HEK293T (cell line): Measurements from ENCODE around the gene DEFB110.

ENCODE experiments used
- ARNT ChIP-seq: fragments of 450-650 bp; IDR thresholded peaks from 2 replicates; pipeline ENCODE4 v1.6.1; 2017; ENCODE audit warnings: mild to moderate bottlenecking
- BHLHE40 ChIP-seq: fragments of 450-650 bp; IDR thresholded peaks from 2 replicates; pipeline ENCODE4 v1.6.1; 2016; ENCODE audit warnings: mild to moderate bottlenecking, moderate library complexity, borderline replicate concordance
- FOXA1 ChIP-seq: fragments of 450-650 bp; IDR thresholded peaks from 2 replicates; pipeline ENCODE4 v1.6.1; 2016; ENCODE audit warnings: mild to moderate bottlenecking
- FOXK2 ChIP-seq: fragments of 450-650 bp; IDR thresholded peaks from 2 replicates; pipeline ENCODE4 v1.6.1; 2016; ENCODE audit warnings: mild to moderate bottlenecking
- FOXM1 ChIP-seq: fragments of 450-650 bp; IDR thresholded peaks from 2 replicates; pipeline ENCODE4 v1.6.1; 2017; ENCODE audit warnings: mild to moderate bottlenecking, borderline replicate concordance
- L3MBTL2 ChIP-seq: fragments of 450-650 bp; conservative IDR thresholded peaks from 2 replicates; pipeline ENCODE4 v1.6.1; 2016; ENCODE audit warnings: mild to moderate bottlenecking
- LEF1 ChIP-seq: fragments of 450-650 bp; IDR thresholded peaks from 2 replicates; pipeline ENCODE4 v1.6.1; 2017; ENCODE audit warnings: mild to moderate bottlenecking, borderline replicate concordance
- NFRKB ChIP-seq: fragments of 450-650 bp; IDR thresholded peaks from 2 replicates; pipeline ENCODE4 v1.6.1; 2016; ENCODE audit warnings: mild to moderate bottlenecking, moderate library complexity
- SP1 ChIP-seq: fragments of 450-650 bp; IDR thresholded peaks from 2 replicates; pipeline ENCODE4 v1.6.1; 2017
- SUZ12 ChIP-seq: fragments of 450-650 bp; IDR thresholded peaks from 2 replicates; pipeline ENCODE4 v1.6.1; 2016; ENCODE audit warnings: mild to moderate bottlenecking
- TARDBP ChIP-seq: fragments of 450-650 bp; IDR thresholded peaks from 2 replicates; pipeline ENCODE4 v1.6.1; 2016
- TF ChIP-seq, protein P1 (sequence below): fragments of 450-650 bp; IDR thresholded peaks from 2 replicates; pipeline ENCODE4 v1.6.1; 2016

GRCh38 chr6:49979584-49979983, 42.2 kb downstream of the DEFB110 start:
- TF ChIP-seq FOXK2 (no peak), SP1 (no peak), FOXM1 (no peak), TARDBP (no peak), BHLHE40 (no peak), SUZ12 (no peak), NFRKB (no peak), FOXA1 (no peak), LEF1 (no peak), L3MBTL2 (no peak), ARNT (no peak)
- TF ChIP-seq, protein P1, sequence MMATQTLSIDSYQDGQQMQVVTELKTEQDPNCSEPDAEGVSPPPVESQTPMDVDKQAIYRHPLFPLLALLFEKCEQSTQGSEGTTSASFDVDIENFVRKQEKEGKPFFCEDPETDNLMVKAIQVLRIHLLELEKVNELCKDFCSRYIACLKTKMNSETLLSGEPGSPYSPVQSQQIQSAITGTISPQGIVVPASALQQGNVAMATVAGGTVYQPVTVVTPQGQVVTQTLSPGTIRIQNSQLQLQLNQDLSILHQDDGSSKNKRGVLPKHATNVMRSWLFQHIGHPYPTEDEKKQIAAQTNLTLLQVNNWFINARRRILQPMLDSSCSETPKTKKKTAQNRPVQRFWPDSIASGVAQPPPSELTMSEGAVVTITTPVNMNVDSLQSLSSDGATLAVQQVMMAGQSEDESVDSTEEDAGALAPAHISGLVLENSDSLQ: no peak
